Putamen (tissue), 1 donor: ENCODE measurements around the gene GPR17.
A peak's percentile ranks its signal among the peaks of the same experiment; 100 is the strongest.

ENCODE experiments used
- DNase-seq: peaks from one replicate; pipeline ENCODE4 v3.0.0-alpha.2; 2016; ENCODE audit warnings: low spot score

The GPR17 gene

DNA sequence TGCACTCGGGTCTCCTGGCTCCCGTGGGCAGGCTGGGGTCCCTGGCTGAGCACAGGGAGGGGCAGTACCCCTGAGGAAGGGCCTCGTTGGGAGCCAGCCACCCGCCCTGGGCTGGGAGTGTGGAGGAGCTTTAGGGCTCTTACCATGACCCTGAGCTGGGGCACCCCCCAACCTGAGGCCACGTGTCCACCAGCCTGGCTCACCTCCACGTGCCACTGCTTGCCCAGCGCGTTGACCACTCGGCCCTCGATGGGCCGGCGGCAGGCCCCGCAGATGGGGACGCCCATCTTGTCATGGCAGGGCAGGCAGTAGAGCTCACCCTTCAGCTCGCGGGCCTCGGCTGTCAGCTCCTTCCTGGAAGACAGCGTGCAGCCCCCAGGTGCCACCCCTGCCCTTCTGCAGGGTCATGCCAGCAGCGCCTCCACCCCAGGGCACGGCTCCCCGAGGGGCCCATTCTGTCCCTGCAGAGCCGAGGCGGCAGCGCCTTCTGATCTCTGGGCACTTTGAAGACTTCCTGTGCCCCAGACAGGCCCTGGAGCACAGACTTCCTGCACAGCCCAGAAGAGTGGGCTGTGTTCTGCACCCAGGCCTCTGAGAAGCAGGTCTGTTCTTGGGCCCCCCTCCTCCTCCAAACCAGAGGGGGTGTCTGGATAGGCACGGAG, 4.0 kb upstream of the GPR17 start:
- DNase-seq: no peak

DNA sequence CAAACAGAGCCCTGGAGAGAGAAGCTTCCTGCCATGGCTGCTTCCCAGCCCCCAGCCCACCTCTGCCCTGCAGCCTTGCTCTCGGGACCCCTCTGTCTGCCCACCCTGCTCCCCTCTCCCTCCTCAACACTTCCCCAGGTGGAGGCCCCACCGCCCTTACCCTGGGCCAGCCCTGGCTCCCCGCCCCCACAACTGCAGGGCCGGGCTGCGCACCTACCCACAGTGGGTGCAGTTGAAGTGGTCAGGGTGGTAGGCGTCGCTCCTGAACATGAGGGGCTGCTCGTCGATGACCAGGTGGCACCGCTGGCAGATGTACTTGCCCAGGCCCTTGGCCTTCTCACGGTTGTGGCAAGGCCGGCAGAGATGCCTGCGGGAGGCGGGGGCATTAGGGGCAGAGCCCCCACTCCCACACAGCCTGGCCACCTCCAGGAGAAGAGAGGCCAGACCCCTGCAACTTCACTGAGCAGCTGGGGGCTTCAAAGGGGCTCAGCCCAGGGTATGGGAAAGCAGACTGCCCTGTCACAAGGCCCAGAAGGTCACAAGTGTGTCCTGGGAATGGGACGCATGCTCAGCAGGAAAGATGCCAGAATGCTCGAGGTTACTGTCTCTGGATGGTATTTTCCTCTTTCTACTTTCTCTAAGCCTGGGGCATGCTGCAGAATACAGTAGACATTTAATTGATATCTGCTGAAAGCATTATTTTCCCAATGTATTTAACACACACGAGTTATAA, 3.1 kb upstream of the GPR17 start:
- no peak for DNase-seq

DNA sequence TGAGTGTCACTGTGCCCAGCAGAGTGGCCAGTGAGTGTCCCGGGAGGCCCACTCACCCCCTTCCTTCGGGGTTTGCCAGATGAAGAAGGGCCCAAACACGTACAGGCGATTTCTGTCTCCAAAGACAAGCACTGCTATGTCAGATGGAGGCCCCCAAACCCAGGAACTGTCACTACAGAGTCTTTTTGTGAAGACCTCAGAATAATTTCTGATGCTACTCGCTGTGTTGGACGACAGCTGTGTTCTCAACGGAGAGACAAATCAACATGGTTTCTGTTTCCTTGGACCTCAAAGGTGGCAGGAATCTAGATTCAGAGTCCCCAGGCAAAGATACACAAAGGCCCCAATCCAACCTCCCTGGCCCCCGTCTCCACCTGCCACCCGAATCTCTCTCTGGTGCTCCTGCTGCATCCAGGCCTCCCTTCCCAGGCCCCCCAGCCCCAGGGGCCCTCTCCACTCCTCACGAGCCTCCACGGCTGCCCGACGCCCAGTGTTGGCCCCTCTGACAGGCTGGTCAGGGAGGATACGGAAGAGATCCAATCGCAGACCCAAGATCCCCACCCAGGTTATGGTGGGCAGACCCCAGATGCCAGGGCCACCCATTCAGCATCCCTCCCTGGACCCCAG, 2.4 kb upstream of the GPR17 start:
- DNase-seq: no peak

DNA sequence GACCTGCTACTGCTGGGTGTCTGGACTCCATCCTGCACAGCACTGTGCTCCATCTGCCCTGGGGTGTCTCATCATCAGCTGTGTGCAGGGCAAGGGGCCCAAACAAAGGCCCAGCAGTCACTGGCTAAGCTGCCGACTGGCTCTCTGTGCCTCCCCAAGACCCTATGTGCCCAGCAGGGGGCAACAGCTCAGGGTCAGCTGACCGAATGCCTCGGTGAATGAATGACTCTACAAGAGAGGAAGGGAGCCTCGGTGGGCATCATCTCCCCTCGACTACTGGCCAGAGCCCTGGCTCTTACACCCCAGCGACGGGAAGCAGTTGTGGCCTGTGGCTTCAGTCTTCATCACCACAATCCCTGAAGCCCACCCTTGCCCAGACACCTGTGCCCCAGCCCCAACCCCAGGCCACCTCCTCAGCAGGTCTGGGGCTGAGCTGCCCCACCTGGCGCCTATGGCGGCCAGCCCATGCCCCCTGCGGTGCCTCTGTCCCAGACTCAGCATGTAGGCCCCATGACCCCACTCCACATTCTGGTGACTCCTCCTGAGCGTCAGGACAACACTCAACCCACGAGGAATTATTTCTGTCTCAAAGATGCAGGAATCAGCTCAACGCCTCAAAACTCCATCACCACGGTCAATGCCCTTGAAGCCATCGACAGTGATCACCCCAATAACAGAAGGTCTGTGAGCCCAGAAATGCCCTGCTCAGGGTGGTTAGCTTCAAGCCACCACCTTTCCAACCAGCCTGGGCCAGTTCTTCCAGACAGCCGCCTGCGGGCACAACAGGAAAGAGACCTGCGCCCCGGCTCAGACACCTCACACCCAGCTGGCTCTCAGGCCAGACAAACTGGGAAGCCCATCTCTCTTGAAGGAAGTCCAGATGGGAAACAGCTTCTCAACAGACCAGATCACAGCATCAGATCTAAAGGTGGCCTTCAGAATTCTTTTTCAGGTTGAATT, 1.6 kb upstream of the GPR17 start:
- DNase-seq: no peak

DNA sequence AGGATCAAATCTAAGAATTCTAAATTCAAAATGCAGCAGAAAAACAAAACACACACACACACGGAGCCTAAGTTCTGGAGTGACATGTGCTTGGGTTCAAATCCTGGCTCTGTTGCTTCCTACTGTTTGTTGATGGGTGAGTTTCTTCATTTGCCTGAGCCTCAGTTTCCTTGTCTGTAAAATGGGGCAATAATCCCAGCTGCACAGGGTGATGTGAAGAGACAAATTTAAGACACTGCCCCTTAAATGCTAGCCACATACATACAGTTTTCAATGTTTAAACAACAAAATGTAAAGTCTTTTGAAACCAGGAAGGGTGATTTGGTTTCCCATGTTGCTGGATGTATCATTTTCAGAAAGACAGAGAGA, 943 bp upstream of the GPR17 start:
- no peak for DNase-seq

DNA sequence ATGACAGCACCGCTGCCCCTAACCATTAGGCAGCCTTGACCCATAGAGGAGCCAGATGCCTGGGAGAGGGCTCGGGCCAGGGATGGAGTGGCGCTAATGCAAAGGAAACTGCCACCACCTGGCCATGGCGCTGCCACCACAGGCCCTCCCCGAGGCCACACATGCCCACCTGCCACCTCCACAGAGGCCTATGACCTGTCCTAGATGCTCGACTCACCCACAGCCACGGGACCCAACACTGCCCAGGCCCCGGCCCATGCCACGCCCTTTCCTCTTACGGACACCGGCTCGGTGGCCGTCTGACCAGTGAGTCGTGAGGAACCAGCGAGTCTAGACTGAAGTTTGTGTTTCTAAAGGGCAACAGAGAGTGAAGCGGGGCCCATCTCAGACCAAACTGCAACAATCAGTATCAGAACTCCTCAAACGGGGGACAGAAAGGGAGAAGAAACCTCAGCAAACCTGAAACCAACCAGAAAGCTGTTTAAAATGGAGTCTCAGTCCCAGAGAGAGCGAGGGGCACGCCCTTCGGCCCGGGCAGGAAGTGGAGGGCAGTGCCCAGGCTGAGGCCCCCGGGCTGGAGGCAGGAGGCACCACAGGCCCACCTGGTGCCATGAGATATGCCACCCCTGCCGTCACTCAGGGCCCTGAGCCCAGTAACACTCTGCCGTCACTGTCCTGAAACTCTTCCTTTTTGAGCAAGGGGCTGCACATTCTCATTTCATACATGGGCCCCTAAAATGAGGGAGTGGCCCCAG, 711 bp downstream of the GPR17 start:
- DNase-seq: no peak

DNA sequence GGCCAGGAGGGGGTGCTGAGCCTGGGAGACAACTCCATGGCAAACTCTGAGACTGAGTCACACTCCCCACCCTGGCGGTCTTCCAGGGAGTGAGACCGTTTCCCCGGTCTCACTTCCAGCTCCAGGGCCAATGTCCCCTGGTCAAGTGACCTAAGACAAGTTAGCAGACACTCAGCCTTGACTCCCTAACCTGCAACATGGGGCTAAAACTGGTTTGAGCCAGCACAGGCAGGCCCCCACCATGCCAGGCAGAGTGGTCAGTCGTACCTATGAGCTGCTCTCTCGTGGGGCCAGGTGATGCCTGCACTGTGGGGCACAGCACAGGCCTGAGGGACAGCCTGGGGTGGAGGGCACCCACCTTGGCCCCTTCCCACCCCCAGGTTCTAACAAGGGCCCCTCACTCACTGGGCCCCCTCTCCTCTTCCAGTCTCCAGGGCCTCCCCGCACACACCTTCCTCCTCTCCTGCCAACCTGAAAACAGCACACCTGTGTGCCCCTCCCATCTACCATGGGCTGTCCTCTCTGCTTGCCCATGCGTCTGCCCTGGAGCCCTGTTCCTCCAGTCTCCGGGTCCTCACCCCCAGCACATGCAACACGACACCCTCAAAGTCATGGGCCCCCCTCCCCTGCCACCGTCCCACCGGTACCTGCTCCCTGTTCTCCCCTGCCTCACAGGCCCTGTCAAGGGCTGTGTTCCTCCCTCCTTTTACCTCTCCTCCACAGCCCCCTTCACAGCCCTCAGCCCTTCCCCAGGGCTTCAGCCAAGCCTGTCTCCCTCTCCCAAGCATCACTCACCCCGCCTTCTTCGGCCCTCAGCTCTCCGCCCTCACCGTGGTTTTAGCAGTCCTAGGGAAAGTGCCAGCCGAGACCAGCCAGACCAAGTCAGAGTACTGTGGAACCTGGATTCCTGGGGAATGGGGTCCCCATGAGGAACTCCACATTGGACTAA, 1.6 kb downstream of the GPR17 start:
- DNase-seq: no peak

DNA sequence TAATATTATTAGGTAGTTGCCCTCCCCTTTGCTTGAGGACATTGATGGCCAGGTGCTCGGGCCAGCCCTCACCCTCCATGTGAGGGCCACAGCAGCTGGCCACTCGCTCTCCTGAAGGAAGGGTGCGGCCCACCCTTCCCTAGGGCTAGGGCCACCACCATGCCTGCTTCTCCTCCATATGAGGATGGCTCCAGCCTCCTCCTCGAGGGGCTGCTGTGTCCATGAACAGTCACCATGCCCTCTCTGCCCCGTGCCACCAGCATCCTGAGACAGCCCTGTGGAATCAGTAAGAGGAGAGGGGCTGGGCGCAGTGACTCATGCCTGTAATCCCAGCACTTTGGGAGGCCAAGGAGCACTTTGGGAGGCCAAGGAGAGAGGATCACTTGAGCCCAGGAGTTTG, 2.4 kb downstream of the GPR17 start:
- DNase-seq: no peak

DNA sequence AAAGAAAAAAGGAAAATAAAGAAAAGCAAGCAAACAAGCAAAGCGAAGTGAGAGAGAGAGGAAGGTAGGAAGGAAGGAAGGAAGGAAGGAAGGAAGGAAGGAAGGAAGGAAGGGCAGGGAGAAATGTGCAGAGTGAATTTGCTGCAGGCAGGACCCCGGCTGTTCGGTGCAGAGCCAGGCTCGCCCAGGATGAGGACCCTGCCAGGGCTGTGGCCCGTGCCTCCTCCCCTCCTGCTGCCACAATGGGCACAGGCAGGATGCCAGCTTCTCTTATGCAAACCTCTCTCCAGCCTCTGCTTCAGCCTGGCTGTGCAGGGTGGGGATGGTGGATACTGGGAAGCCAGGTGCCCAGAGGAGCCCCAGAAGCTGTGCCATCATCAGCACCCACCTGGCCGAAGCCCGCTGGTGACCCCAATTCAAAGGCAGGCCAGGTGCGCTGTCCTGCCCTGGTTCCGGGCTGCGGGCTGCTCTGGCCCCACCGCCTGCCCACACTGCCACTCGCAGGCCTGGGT, 3.2 kb downstream of the GPR17 start:
- DNase-seq: no peak

DNA sequence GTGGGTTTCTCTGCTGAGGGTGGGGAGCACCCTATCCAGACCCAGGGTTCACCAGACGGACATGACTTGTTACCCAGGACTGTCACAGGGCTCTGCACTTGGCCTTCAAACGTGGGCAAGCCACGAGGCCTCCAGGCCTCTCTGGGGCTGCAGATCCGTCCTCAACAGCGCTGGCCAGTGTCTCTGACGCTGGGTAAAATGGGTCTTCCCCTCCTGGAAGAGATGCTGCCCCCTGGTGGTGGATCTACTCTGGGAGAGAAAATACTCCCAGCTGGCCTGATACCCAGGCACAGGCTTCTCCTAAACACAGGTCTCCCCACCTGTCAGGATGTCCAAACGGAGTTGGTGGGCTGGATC, 3.7 kb downstream of the GPR17 start:
- peak; percentile 79 for DNase-seq

DNA sequence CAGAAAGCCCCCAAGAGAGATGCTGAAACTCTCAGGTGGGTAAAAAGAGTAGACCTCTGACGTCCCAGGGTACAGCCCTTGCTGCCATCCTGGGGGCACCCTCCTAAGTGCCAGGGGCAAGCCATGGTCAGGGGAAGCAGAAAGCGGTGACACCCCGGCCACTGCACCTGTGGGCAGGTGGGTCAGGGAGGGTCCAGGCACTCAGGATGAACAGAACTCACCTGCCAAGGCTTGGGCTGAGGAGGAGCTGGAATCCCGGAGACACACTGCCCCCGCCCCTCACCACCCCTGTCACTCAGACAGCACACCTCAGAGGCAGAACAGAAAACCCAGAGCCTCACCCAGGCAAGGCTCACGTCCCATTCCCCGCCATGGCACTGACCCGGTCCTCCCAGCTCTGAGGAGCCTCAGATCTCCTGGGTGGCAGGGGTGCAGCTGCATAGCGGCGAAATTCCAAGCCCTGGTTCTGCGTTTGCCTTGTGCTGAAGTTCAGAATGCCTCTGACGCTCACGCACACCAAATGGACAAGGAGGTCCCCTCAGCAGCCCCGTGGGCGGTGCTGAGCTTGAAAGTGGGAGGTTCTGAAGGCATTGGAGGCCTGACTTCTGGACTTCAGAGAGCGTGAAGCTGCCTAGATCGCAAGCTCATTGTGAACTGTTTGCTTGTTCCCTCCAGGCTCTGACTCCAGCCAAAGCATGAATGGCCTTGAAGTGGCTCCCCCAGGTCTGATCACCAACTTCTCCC, 4.3 kb downstream of the GPR17 start:
- DNase-seq: no peak

DNA sequence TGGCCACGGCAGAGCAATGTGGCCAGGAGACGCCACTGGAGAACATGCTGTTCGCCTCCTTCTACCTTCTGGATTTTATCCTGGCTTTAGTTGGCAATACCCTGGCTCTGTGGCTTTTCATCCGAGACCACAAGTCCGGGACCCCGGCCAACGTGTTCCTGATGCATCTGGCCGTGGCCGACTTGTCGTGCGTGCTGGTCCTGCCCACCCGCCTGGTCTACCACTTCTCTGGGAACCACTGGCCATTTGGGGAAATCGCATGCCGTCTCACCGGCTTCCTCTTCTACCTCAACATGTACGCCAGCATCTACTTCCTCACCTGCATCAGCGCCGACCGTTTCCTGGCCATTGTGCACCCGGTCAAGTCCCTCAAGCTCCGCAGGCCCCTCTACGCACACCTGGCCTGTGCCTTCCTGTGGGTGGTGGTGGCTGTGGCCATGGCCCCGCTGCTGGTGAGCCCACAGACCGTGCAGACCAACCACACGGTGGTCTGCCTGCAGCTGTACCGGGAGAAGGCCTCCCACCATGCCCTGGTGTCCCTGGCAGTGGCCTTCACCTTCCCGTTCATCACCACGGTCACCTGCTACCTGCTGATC, 4.9 kb downstream of the GPR17 start:
- DNase-seq: no peak

DNA sequence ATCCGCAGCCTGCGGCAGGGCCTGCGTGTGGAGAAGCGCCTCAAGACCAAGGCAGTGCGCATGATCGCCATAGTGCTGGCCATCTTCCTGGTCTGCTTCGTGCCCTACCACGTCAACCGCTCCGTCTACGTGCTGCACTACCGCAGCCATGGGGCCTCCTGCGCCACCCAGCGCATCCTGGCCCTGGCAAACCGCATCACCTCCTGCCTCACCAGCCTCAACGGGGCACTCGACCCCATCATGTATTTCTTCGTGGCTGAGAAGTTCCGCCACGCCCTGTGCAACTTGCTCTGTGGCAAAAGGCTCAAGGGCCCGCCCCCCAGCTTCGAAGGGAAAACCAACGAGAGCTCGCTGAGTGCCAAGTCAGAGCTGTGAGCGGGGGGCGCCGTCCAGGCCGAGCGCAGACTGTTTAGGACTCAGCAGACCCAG, 5.4 kb downstream of the GPR17 start:
- no peak for DNase-seq

DNA sequence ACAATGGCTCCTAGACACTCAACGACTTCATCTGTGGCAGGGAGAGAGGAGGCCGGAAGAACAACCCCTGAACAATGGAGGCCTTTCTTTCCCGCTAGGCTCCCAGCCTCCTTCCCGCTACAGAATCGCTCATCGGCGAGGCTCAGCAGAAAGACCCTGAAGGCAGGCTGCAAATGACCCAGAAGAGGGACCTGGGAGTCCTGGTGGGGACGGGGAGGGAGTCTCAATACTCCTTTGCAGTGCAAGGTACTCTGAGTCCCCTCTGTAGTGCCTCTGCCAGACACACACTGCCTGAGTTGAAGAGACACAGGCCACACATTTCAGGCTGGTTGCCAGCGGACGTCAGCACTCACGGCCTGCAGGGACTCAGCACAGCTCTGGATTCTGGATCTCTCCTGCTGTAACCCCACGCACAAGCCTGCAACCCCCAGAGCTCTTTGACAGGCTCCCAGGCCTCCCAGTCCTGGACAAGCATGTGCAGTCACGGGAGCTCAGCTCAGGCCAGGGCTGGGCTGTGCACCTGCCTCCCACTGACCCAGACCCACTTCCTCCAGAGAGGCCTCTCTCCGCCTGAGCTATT, 6.1 kb downstream of the GPR17 start:
- peak; percentile 82 for DNase-seq

DNA sequence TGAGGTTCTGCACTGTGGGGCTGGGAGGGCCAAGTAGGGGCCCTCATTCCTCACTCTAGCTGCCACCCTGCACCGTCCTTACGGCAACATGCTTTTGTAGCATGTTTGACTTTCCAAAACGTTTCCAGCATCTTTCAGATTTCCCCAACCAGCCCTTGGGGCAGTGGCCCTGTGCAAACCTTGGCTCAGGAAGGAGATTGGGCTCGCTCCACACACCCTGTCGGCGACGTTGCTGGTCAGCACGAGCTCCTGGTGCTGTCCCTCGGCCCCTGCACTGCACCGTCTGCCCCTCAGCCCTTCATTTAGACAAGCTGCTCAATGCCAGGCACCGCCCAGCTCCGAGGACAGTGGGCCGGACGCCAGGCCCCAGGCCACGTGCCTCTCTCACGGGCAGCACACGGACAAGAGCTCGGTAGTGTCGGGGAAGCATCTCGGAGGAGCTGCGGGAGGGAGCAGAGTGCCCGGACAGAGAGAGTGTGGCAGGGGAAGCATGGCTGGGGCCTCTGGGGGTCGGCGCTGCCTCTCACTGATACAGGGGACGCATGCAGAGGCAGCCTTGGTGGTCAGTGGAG, 6.9 kb downstream of the GPR17 start:
- no peak for DNase-seq

DNA sequence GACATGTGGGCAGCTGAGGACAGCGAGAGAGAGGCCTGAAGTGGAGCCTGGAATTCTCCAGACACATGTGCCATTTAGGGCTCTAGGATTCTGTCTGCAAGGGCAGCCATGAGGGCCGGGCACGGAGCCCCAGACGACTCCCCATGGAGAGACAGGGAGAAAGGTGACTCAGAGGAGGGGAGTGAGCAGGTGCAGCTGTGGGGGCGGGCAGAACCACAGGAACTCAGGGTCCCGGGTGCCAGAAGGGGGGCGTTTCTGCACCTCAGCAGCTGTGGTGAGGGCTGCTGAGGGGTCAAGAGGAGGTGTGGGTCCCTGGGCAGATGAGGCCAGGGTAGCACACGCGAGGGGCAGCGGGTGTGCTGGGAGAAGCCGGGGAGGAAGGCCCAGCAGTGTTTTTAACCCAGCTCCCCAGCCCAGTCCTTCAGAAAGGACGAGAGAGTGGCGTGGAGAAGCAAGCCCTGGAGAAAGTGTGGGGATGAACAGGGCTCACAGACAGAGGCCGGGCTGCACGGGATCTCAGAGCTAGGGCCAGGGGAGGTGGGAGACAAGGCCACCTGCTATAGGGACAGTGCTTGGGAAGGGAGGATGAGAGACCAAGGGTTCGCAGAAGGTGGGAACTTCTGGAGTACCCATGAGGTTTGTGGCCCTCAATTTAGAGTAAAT, 7.6 kb downstream of the GPR17 start:
- no peak for DNase-seq

DNA sequence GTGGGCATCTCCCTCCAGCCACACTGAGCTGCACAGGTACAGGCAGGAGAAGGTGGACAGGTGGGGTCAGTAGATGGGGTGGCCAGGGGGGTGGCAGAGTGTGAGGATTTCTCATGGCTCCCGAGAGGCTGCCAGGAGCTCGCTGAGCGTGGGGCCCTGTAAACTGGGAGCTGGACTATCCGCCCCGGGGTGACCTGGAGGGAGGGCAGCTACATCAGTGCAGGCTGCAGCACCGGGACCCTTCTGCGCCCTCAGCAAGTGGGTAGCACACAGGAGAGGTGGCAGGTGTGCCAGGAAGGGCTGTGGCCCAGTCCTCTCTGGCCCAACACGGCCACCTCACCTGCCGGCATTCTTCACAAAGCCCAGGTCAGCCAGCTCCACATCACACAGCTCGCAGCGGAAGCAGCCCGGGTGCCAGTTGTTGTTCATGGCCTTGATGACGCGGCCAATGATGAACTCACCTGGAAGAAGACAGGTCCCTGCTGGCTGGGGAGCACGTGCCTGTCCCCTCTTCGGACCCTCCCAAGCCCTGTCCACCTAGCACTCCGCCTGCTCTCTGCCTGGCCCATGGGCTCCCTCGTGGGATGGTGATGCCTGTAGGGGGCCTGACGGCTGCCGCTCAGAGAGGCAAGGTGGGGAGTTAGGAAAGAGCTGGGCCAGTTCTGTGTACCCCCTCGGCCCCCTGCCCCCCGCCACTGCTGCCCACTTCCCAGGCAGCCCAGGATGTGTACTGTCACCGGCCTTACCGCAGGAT, 8.3 kb downstream of the GPR17 start:
- DNase-seq: no peak
